ENCODE measurements around the gene AKAP14.

The AKAP14 gene

GRCh38 chrX:119941336-119941735 is 45.6 kb downstream of the AKAP14 start:
- Histone ChIP-seq H3K9me3 (replicated peaks; ENCODE audit: insufficient read depth, low read length) (no peaks in the 10 kb centered on the region), H3K4me3 (ENCODE audit: low read length) (no peak overlapping the region), H3K79me2 (ENCODE audit: low read length) (peaks cover 18% of the 10 kb centered on the region), H3K9ac (ENCODE audit: low read length) (no peak overlapping the region), H3K27ac (ENCODE audit: low read length) (no peak overlapping the region), H3K9me2 (replicated peaks; ENCODE audit: insufficient read depth, low read length) (no peaks in the 10 kb centered on the region), H4K20me1 (ENCODE audit: insufficient read depth, low read length) (no peaks in the 10 kb centered on the region), H3K36me3 (replicated peaks; ENCODE audit: insufficient read depth, low read length) (no peaks in the 10 kb centered on the region), H3F3A (ENCODE audit: insufficient read depth, low read length) (peaks cover 14% of the 10 kb centered on the region), H3K4me2 (ENCODE audit: low read depth, low read length) (no peak overlapping the region), H2AFZ (ENCODE audit: low read length) (no peak overlapping the region), H3K4me1 (ENCODE audit: low read length) (no peaks in the 10 kb centered on the region), H3K27me3 (replicated peaks; ENCODE audit: insufficient read depth, low read length) (no peaks in the 10 kb centered on the region)
- TF ChIP-seq EZH2 (optimal IDR thresholded peaks at IDR 0.05; ENCODE audit: low read depth, low read length) (no peak), CTCF (IDR thresholded peaks at IDR 0.05; ENCODE audit: low read length) (no peak), EZH2phosphoT487 (IDR thresholded peaks at IDR 0.05; ENCODE audit: low read length) (no peak)
- no peak for DNase-seq

- Histone ChIP-seq H3K27ac (ENCODE audit: low read length) (peak overlapping the region; percentile 83; the same call in 1 of the 2 replicates), H3K9me3 (replicated peaks; ENCODE audit: insufficient read depth, low read length) (no peaks in the 10 kb centered on the region)
Observed at GRCh38 chrX:119942173-119942819, 46.6 kb downstream of the AKAP14 start.

GRCh38 chrX:119942831-119943184 is 47.1 kb downstream of the AKAP14 start:
- Histone ChIP-seq H2AFZ (ENCODE audit: low read length) (peak overlapping the region; percentile 90), H3K36me3 (replicated peaks; ENCODE audit: insufficient read depth, low read length) (no peaks in the 10 kb centered on the region), H3K9me3 (replicated peaks; ENCODE audit: insufficient read depth, low read length) (no peaks in the 10 kb centered on the region), H3K27me3 (replicated peaks; ENCODE audit: insufficient read depth, low read length) (no peaks in the 10 kb centered on the region), H3K4me2 (ENCODE audit: low read depth, low read length) (peak overlapping the region; percentile 68), H3K4me1 (ENCODE audit: low read length) (no peaks in the 10 kb centered on the region), H3F3A (ENCODE audit: insufficient read depth, low read length) (peaks cover 14% of the 10 kb centered on the region), H3K79me2 (ENCODE audit: low read length) (peaks cover 18% of the 10 kb centered on the region), H3K9ac (ENCODE audit: low read length) (peak overlapping the region; percentile 81), H3K4me3 (ENCODE audit: low read length) (peak overlapping the region; percentile 77), H3K9me2 (replicated peaks; ENCODE audit: insufficient read depth, low read length) (no peaks in the 10 kb centered on the region), H4K20me1 (ENCODE audit: insufficient read depth, low read length) (no peaks in the 10 kb centered on the region), H3K27ac (ENCODE audit: low read length) (peak overlapping the region; percentile 83)
- no peak for DNase-seq
- TF ChIP-seq CTCF (IDR thresholded peaks at IDR 0.05; ENCODE audit: low read length) (no peak), EZH2 (optimal IDR thresholded peaks at IDR 0.05; ENCODE audit: low read depth, low read length) (no peak), EZH2phosphoT487 (IDR thresholded peaks at IDR 0.05; ENCODE audit: low read length) (no peak)

More at GRCh38 chrX:119942173-119942819, 46.6 kb downstream of the AKAP14 start:
- H3K27me3 ChIP-seq (replicated peaks; ENCODE audit: insufficient read depth, low read length): no peaks in the 10 kb centered on the region
- H3K79me2 ChIP-seq (ENCODE audit: low read length): peaks cover 18% of the 10 kb centered on the region
- no peaks in the 10 kb centered on the region for H3K4me1 ChIP-seq (ENCODE audit: low read length)
- H3K4me3 ChIP-seq (ENCODE audit: low read length): peak overlapping the region; percentile 77
- TF ChIP-seq CTCF (IDR thresholded peaks at IDR 0.05; ENCODE audit: low read length) (no peak), EZH2phosphoT487 (IDR thresholded peaks at IDR 0.05; ENCODE audit: low read length) (no peak), EZH2 (optimal IDR thresholded peaks at IDR 0.05; ENCODE audit: low read depth, low read length) (no peak)
- peaks cover 14% of the 10 kb centered on the region for H3F3A ChIP-seq (ENCODE audit: insufficient read depth, low read length)
- peak overlapping the region; percentile 81; the same call in 1 of the 2 replicates for H3K9ac ChIP-seq (ENCODE audit: low read length)
- H3K4me2 ChIP-seq (ENCODE audit: low read depth, low read length): peak overlapping the region; percentile 68
- no peaks in the 10 kb centered on the region for H4K20me1 ChIP-seq (ENCODE audit: insufficient read depth, low read length)
- no peak overlapping the region for H2AFZ ChIP-seq (ENCODE audit: low read length)
- no peaks in the 10 kb centered on the region for H3K9me2 ChIP-seq (replicated peaks; ENCODE audit: insufficient read depth, low read length)
- no peak for DNase-seq
- H3K36me3 ChIP-seq (replicated peaks; ENCODE audit: insufficient read depth, low read length): no peaks in the 10 kb centered on the region
